NCI-H1092 treated with DMSO at 0.1 percent for 48 hours (cell line): Measurements from ENCODE around the gene DOLPP1.
A peak's percentile ranks its signal among the peaks of the same experiment; 100 is the strongest.

Experiments
- DNase-seq: peaks from one replicate; lab custom pipeline; 2025; lab: John Stamatoyannopoulos, UW

DOLPP1 gene

GRCh38 chr9:129094387-129095169 is 13.7 kb downstream of the DOLPP1 start:
- no peak for DNase-seq

- no peak for DNase-seq
Measured at GRCh38 chr9:129095170-129095667, 14.3 kb downstream of the DOLPP1 start.

- no peak for DNase-seq
Measured at GRCh38 chr9:129095908-129096307, 15.0 kb downstream of the DOLPP1 start.

- DNase-seq: no peak
Measured at GRCh38 chr9:129097671-129098306, 16.9 kb downstream of the DOLPP1 start.

GRCh38 chr9:129098328-129098727 is 17.4 kb downstream of the DOLPP1 start:
- DNase-seq: no peak

GRCh38 chr9:129100383-129101169 is 19.7 kb downstream of the DOLPP1 start:
- DNase-seq: no peak

- DNase-seq: no peak
Measured at GRCh38 chr9:129101279-129101678, 20.4 kb downstream of the DOLPP1 start.

- DNase-seq: no peak
Measured at GRCh38 chr9:129102095-129102525, 21.2 kb downstream of the DOLPP1 start.

GRCh38 chr9:129102791-129103594 is 22.1 kb downstream of the DOLPP1 start:
- peak; percentile 35 for DNase-seq

- DNase-seq: no peak
Measured at GRCh38 chr9:129103595-129103965, 22.7 kb downstream of the DOLPP1 start.

GRCh38 chr9:129104051-129104450 is 23.1 kb downstream of the DOLPP1 start:
- no peak for DNase-seq

- DNase-seq: no peak
Measured at GRCh38 chr9:129105857-129106694, 25.2 kb downstream of the DOLPP1 start.

GRCh38 chr9:129107651-129108050 is 26.7 kb downstream of the DOLPP1 start:
- DNase-seq: no peak

GRCh38 chr9:129108083-129108804 is 27.3 kb downstream of the DOLPP1 start:
- DNase-seq: no peak

GRCh38 chr9:129108805-129109536 is 28.1 kb downstream of the DOLPP1 start:
- no peak for DNase-seq

- DNase-seq: no peak
Measured at GRCh38 chr9:129109537-129109903, 28.6 kb downstream of the DOLPP1 start.

- DNase-seq: no peak
Measured at GRCh38 chr9:129109952-129110739, 29.2 kb downstream of the DOLPP1 start.

- peak; percentile 87 for DNase-seq
Measured at GRCh38 chr9:129110740-129111527, 30.0 kb downstream of the DOLPP1 start, which contains the start of the genes CRAT and PTPA. TSS of gene CRAT (minus strand) at chr9:129110793. CDS start at chr9:129110509, 284 bp downstream. TSS of gene PTPA (plus strand) at chr9:129111415. CDS start at chr9:129111601, 186 bp downstream.
